Esophagus squamous epithelium (tissue), 5 donors: Measurements from ENCODE around the gene APOL3. TPM values are rescaled to one million over a fixed set of nuclear protein-coding genes. Genes with fewer than 3 reads are reported as not detected.
"Not testable (repeated sequence)": the region's sequence is repeated elsewhere in the genome, so short reads cannot be mapped to it uniquely, and the experiment has no call there.

Experiments used
- DNase-seq: peaks from one replicate; lab custom pipeline; 2025; lab: John Stamatoyannopoulos, UW
- H3K27ac ChIP-seq, 4 donors: fragments of 200-600 bp; sonication (generic); one replicate each; pipeline ENCODE4 v1.5.1; 2016 to 2019; ENCODE audit warnings: mild to moderate bottlenecking in 1 of 4
- H3K27me3 ChIP-seq, 4 donors: fragments of 200-600 bp; sonication (generic); 1 replicate in 3 of 4; 2 replicates in 1 of 4; pipeline versions ENCODE4 v1.5.1 to v1.6.0; 2017 to 2021; ENCODE audit warnings: antibody characterized with exemption in 1 of 4
- H3K36me3 ChIP-seq, 3 donors: fragments of 200-600 bp; sonication (generic); one replicate each; pipeline ENCODE4 v1.5.1; 2016 to 2019
- H3K4me1 ChIP-seq, 3 donors: fragments of 200-600 bp; sonication (generic); one replicate each; pipeline ENCODE4 v1.5.1; 2017 to 2019
- H3K4me3 ChIP-seq, 4 donors: fragments of 200-600 bp; sonication (generic); 1 replicate in 3 of 4; 2 replicates in 1 of 4; pipeline ENCODE4 v1.5.1; 2016 to 2019; ENCODE audit warnings: mild to moderate bottlenecking in 2 of 4, moderate library complexity in 1 of 4
- H3K9me3 ChIP-seq, 3 donors: fragments of 200-600 bp; sonication (generic); one replicate each; pipeline ENCODE4 v1.5.1; 2016 to 2019
- POLR2A ChIP-seq, 4 donors: fragments of 450-650 bp; IDR thresholded peaks; one replicate each; pipeline ENCODE4 v1.6.1; 2017; ENCODE audit warnings: antibody characterized with exemption in 4 of 4, mild to moderate bottlenecking in 4 of 4, moderate library complexity in 3 of 4
- WGBS, 2 donors: methylation state at CpG; one replicate each; pipeline ENCODE4 v1.1.5; 2018; 5-methylcytosine and 5-hydroxymethylcytosine counted together
- intact Hi-C: fragments of 100-400 bp; cut with DNase I; formaldehyde crosslinking; loops from one replicate; pipeline ENCODE4 v1.15.0; 2022
- total RNA-seq, 4 donors: library from RNA; depleted of rRNA; stranded (reverse); fragments of >200 nt; gene quantifications; one replicate each; pipeline ENCODE4 v1.1.0, GENCODE V29; 2016
- TF ChIP-seq, protein P1 (sequence below), 6 experiments: fragments of 450-650 bp in 4 of 6; fragments of 200-600 bp in 2 of 6; sonication (generic) in 2 of 6; IDR thresholded peaks; one replicate each; pipeline ENCODE4 v1.5.1; 2016 to 2019; ENCODE audit warnings: antibody characterized with exemption in 6 of 6, mild to moderate bottlenecking in 4 of 6, moderate library complexity in 4 of 6
- donor health status: DM: yes; HTN: yes; CAD: no.

Gene APOL3, protein sequence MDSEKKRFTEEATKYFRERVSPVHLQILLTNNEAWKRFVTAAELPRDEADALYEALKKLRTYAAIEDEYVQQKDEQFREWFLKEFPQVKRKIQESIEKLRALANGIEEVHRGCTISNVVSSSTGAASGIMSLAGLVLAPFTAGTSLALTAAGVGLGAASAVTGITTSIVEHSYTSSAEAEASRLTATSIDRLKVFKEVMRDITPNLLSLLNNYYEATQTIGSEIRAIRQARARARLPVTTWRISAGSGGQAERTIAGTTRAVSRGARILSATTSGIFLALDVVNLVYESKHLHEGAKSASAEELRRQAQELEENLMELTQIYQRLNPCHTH
- total RNA-seq, result 10 to 100 TPM in 2 of 4 donors, 1 to 10 TPM in 2; 6.8 to 48.1 (median 17.0) TPM

DNA sequence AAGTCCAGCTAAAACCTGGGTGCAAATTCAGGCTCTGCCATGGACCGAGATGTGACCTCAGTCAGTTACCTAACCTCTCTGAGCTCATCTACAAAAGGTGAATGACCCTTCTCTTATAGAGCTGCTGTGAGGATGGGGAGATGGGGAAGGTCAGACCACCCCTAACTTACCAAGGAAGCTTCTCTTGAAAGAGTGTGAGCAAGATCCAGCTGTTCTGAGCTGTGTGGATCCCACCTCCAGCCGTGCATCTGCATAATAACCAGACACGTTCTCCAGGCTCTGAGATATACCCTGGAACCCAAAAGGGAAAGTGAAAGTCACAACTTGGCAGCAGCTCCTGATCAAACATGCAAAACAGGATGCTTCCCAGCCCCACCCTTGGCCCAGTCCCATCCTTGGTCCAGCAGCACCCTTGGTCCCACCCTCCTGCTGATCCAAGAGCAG is at the start of gene APOL3:
TSS of gene APOL3 (minus strand) at position 257 of the 444 bp plus-strand sequence. CDS start 11,700 bp downstream, outside the sequence.
- intact Hi-C loops, result no loop called here
- TF ChIP-seq POLR2A (IDR thresholded peaks at IDR 0.05), result peak in 3 of 4 donors; percentile 41 to 75 (median 69)
- TF ChIP-seq, protein P1, sequence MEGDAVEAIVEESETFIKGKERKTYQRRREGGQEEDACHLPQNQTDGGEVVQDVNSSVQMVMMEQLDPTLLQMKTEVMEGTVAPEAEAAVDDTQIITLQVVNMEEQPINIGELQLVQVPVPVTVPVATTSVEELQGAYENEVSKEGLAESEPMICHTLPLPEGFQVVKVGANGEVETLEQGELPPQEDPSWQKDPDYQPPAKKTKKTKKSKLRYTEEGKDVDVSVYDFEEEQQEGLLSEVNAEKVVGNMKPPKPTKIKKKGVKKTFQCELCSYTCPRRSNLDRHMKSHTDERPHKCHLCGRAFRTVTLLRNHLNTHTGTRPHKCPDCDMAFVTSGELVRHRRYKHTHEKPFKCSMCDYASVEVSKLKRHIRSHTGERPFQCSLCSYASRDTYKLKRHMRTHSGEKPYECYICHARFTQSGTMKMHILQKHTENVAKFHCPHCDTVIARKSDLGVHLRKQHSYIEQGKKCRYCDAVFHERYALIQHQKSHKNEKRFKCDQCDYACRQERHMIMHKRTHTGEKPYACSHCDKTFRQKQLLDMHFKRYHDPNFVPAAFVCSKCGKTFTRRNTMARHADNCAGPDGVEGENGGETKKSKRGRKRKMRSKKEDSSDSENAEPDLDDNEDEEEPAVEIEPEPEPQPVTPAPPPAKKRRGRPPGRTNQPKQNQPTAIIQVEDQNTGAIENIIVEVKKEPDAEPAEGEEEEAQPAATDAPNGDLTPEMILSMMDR (IDR thresholded peaks at IDR 0.05), result no peak
- peak within 1 kb of the TSS; percentile 77 to 95 (median 92) for H3K27ac ChIP-seq
- DNase-seq, result no peak
- no peaks in the 10 kb centered on the region for H3K27me3 ChIP-seq
- 0% methylated on average over 2 of the region's 3 CpGs; no CpG with 5 or more reads in 1 of the 2 donors for WGBS, 2 donors
- H3K4me3 ChIP-seq, result peak within 1 kb of the TSS; percentile 22 to 67 (median 44)
- H3K9me3 ChIP-seq, result no peaks in the 10 kb centered on the region
- peaks cover 37 to 93% (median 56%) of the 10 kb centered on the region in 3 donors for H3K4me1 ChIP-seq
- H3K36me3 ChIP-seq, result no peaks in the 10 kb centered on the region

DNA sequence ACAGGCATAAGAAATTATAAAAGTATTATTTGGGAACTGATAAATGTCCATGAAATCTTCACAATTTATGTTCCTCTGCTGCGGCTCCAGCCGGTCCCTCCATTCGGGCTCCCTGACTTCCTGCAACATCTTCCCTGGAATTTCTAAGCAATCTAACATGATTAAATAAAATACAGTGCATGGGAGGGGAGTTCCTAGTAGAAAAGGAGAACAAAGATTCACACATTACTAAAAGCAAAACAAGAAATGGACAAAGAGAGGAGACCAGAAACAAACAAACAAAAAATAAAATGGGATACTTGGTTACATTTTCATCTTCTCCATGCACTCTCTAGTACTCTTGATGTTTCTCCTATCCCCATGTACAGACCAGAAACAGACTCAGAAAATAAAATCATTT is 49.7 kb upstream of the APOL3 start:
- no peaks in the 10 kb centered on the region for H3K27me3 ChIP-seq
- H3K9me3 ChIP-seq, result no peaks in the 10 kb centered on the region
- no peak overlapping the region for H3K27ac ChIP-seq
- intact Hi-C loops, result no loop called here
- peaks cover 0 to 21% (median 0%) of the 10 kb centered on the region in 3 donors for H3K4me1 ChIP-seq
- no peak for DNase-seq
- H3K4me3 ChIP-seq, result no peak overlapping the region
- WGBS, 2 donors, result 83 to 97% methylated on average over 3 of the region's 3 CpGs
- no peaks in the 10 kb centered on the region for H3K36me3 ChIP-seq
- TF ChIP-seq, protein P1 (IDR thresholded peaks at IDR 0.05), result no peak
- no peak for TF ChIP-seq POLR2A (IDR thresholded peaks at IDR 0.05)

DNA sequence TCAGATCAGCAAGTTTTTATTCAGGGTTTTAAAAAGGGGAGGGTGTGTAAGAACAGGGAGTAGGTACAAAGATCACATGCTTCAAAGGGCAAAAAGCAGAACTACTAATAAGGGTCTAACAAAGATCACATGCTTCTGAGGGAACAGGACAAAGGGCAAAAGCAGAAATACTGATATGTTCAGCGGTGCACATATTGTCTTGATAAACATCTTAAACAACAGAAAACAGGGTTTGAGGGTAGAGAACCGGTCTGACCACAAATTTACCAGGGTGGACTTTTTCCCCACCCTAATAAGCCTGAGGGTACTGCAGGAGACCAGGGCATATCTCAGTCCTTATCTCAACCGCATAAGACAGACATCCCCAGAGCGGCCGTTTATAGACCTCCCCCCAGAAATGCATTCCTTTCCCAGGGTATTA is 48.9 kb upstream of the APOL3 start:
- H3K9me3 ChIP-seq, H3K4me3 ChIP-seq, H3K36me3 ChIP-seq, H3K27me3 ChIP-seq, H3K27ac ChIP-seq, DNase-seq, intact Hi-C loops: not testable (repeated sequence)
- WGBS, 2 donors, result 82 to 83% methylated on average over 5 of the region's 5 CpGs
- peaks cover 0 to 23% (median 0%) of the 10 kb centered on the region in 3 donors for H3K4me1 ChIP-seq

DNA sequence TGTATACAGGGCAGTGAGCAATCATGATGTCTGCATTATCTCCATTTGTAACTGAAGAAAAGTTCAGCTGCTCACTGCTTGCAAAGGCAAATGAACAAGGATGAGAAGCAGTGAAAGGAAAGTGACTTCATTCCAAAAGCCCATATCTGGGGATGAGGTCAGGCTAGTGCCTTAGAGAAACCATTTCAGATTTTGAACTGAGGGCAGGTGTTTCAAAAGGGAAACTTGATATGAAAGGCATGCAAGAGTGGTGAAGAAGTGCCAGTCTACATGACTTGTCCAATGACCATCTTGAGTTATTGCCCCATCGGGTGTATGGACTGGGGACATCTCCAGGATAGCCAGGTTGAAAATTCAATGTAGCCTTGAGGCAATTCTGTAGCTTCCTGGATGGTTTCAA is 48.4 kb upstream of the APOL3 start:
- Histone ChIP-seq H3K4me3 (no peak overlapping the region), H3K27me3 (no peaks in the 10 kb centered on the region), H3K4me1 (peaks cover 0 to 29% (median 0%) of the 10 kb centered on the region in 3 donors), H3K27ac (no peak overlapping the region), H3K9me3 (no peaks in the 10 kb centered on the region), H3K36me3 (no peaks in the 10 kb centered on the region)
- no peak for DNase-seq
- intact Hi-C loops, result no loop called here
- 75 to 100% methylated on average over 1 of the region's 1 CpG for WGBS, 2 donors
- no peak for TF ChIP-seq POLR2A (IDR thresholded peaks at IDR 0.05)
- TF ChIP-seq, protein P1 (IDR thresholded peaks at IDR 0.05), result no peak

DNA sequence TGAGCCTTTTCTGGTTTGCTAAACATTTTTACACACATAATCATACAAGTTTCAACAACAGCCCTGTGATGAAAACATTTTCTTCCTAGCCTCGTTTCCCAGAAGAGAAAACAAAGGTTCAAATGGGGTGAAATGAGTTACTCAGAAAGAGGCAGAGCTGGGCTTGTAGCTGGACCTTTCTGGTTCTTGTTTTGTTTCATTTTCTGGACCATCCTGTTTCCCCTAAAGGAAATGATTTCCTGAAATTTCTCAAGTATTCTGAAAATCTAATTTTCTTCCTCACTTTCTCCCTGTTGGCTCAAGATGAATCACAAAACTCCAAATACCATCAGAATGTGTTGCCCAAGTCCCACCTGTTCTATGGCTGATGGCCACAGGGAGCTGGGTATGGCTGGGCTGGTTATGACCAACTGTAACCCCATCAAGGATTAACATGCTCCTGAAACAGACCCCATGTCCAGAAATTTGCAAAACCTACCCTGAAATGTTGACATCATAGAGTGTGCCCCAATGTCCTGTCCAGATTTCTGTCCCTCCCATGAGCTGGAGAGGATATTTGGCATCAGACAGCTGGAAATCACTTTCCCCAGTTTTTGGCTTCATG is 47.7 kb upstream of the APOL3 start:
- Histone ChIP-seq H3K4me1 (peaks cover 0 to 36% (median 0%) of the 10 kb centered on the region in 3 donors), H3K27me3 (no peaks in the 10 kb centered on the region), H3K4me3 (no peak overlapping the region), H3K27ac (no peak overlapping the region), H3K36me3 (no peaks in the 10 kb centered on the region), H3K9me3 (no peaks in the 10 kb centered on the region)
- intact Hi-C loops, result no loop called here
- no peak for TF ChIP-seq POLR2A (IDR thresholded peaks at IDR 0.05)
- TF ChIP-seq, protein P1 (IDR thresholded peaks at IDR 0.05), result no peak
- 5 to 23% methylated on average over 1 of the region's 1 CpG for WGBS, 2 donors
- DNase-seq, result no peak
